ENCODE measurements around the gene PTH2. TPM values are rescaled to one million over a fixed set of nuclear protein-coding genes. Genes with fewer than 3 reads are reported as not detected.

The PTH2 gene
- total and polyA plus RNA-seq, 2 of the 8 experiments (the other 6 are each of a cell fraction or from before 2014, with no cell fraction given) = not detected

DNA sequence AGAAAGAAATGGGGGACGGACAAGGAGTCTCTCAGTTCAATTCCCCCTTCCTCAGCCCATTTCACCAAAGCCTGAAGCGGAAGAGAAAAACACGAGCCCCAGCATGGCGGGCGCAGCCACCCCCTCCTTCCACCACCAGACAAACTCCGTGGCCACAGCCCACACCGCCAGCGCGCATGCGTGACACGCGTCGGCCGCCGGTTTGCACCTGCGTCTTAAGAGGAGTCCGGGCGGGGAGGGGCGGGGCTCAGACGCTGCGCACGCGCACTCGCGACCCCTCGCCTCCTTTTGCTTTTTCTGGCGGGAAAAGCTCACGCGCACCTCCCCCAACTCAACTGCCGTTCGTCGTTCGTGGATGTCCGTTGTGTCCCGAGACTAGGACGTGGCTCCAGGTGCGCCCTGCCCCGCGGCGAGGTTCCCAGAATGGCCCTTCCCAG lies 35.3 kb downstream of the PTH2 start, which contains the start of gene KASH5:
TSS of gene KASH5 (plus strand) at position 314 of the 437 bp plus-strand sequence. CDS start 2,635 bp downstream, outside the sequence.
- Histone ChIP-seq H3K4me2 (ENCODE audit: insufficient read depth in 1 of 2, low read depth in 2 of 2, low read length in 2 of 2) (no peak within 1 kb of the TSS), H3K36me3 (ENCODE audit: control insufficient read depth in 2 of 4, insufficient read depth in 4 of 4, low read length in 3 of 4) (no peaks in the 10 kb centered on the region), H3K79me2 (ENCODE audit: control insufficient read depth in 1 of 2, insufficient read depth in 2 of 2, low read length in 2 of 2) (no peaks in the 10 kb centered on the region), H2BK20ac (ENCODE audit: low read length) (no peak within 1 kb of the TSS), H3K27me3 (replicated peaks in 1 of 4; ENCODE audit: control insufficient read depth in 3 of 4, extremely low read depth in 1 of 4, insufficient read depth in 3 of 4, low read length in 3 of 4) (no peaks in the 10 kb centered on the region), H3K18ac (ENCODE audit: extremely low read depth, low read length) (no peak within 1 kb of the TSS), H2AK5ac (ENCODE audit: low read depth, low read length) (no peak within 1 kb of the TSS), H4K91ac (replicated peaks; ENCODE audit: insufficient read length, low read length) (no peak within 1 kb of the TSS), H4K8ac (ENCODE audit: extremely low read depth, insufficient read depth, low read length) (no peak within 1 kb of the TSS), H2BK12ac (ENCODE audit: low read depth, low read length) (no peak within 1 kb of the TSS), H2BK120ac (replicated peaks; ENCODE audit: low read depth, low read length) (no peak within 1 kb of the TSS), H3K27ac (ENCODE audit: low read depth, low read length) (no peak within 1 kb of the TSS), H3K23ac (ENCODE audit: insufficient read length) (no peak within 1 kb of the TSS), H3K9ac (replicated peaks in 1 of 4; ENCODE audit: extremely low read depth in 1 of 4, low read depth in 3 of 4, low read length in 3 of 4) (no peak within 1 kb of the TSS), H2BK5ac (ENCODE audit: low read depth, low read length) (no peak within 1 kb of the TSS), H3K4ac (replicated peaks; ENCODE audit: insufficient read length, low read depth, low read length) (no peak within 1 kb of the TSS), H4K20me1 (replicated peaks in 1 of 2; ENCODE audit: control insufficient read depth in 1 of 2, insufficient read depth in 2 of 2, low read length in 2 of 2) (no peaks in the 10 kb centered on the region), H3K9me3 (ENCODE audit: insufficient read depth in 2 of 2, low read depth in 1 of 2, low read length in 1 of 2) (no peaks in the 10 kb centered on the region), H3K79me1 (ENCODE audit: low read depth, low read length) (no peaks in the 10 kb centered on the region), H3K14ac (ENCODE audit: insufficient read length) (no peak within 1 kb of the TSS), H3K4me3 (ENCODE audit: extremely low read depth in 1 of 4, insufficient read depth in 2 of 4, low read depth in 3 of 4, low read length in 4 of 4) (no peak within 1 kb of the TSS), H4K5ac (ENCODE audit: insufficient read length, low read depth, low read length) (no peak within 1 kb of the TSS), H3K56ac (replicated peaks; ENCODE audit: insufficient read length, low read depth, low read length) (no peak within 1 kb of the TSS), H3K23me2 (ENCODE audit: low read depth, low read length) (no peaks in the 10 kb centered on the region; the same call in 1 of the 2 replicates), H2AFZ (ENCODE audit: low read length) (no peak within 1 kb of the TSS), H3K4me1 (replicated peaks in 1 of 4; ENCODE audit: control insufficient read depth in 3 of 4, insufficient read depth in 4 of 4, low read length in 3 of 4) (no peaks in the 10 kb centered on the region; a peak in 2 of 7 replicates), H2BK15ac (ENCODE audit: low read length) (no peak within 1 kb of the TSS)
- ChIA-PET POLR2A (ENCODE audit: partially characterized antibody) (interaction anchor here (0.6 kb wide), 1 partner anchor 21 kb away, joined by 4 read pairs; no protein-coding TSS in a partner anchor), CTCF (ENCODE audit: partially characterized antibody) (interaction anchor here (1.0 kb wide), 1 partner anchor 43 kb away, joined by 4 read pairs; no protein-coding TSS in a partner anchor)
- DNase-seq (ENCODE audit: low read depth in 1 of 2, low spot score in 2 of 2) = no peak
- TF ChIP-seq RNF2 (IDR thresholded peaks at IDR 0.05; ENCODE audit: borderline replicate concordance, low read depth, low read length, missing control alignments, poor library complexity, severe bottlenecking) (no peak), E2F6 (IDR thresholded peaks at IDR 0.05) (peak; percentile 80)
- no peak for FAIRE-seq
- WGBS, 2 experiments (ENCODE audit: extremely low coverage in 1 of 2, insufficient coverage in 1 of 2, insufficient read length in 1 of 2, insufficient replicate concordance in 2 of 2, low coverage in 1 of 2, low lambda C conversion rate in 2 of 2, missing lambda C conversion rate in 1 of 2) = 97% methylated on average over 19 of the region's 40 CpGs; no CpG with 5 or more reads in 1 of the 2 experiments
